Measurements from ENCODE around the gene PLAAT3. TPM values are rescaled to one million over a fixed set of nuclear protein-coding genes. Genes with fewer than 3 reads are reported as not detected.
"Not testable (repeated sequence)": the region's sequence is repeated elsewhere in the genome, so short reads cannot be mapped to it uniquely, and the experiment has no call there.

The PLAAT3 gene
- total and polyA plus RNA-seq, 12 donors, result 31.8 to 138 (median 56.9) TPM

DNA sequence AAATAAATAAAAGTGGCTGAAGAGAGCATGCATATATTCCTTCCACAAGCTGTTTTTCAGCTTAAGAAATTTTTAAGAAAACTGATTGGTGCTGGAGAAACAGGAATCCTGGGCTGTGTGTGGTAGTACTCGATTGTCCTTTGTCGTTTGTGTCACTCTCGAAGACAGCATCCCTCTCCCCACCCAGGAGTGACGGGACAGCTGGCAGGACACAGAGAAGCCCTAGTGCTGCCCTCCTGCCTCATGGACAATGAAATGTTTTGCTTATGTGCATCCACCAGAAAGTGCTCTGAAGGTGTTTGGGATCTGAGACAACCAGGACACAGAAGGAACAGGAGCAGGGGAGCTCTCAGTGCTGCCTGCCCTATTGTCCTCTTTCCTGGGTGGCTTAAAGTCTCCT, 64.8 kb downstream of the PLAAT3 start:
- TF ChIP-seq POLR2A (IDR thresholded peaks at IDR 0.05), result no peak
- TF ChIP-seq, protein P1, sequence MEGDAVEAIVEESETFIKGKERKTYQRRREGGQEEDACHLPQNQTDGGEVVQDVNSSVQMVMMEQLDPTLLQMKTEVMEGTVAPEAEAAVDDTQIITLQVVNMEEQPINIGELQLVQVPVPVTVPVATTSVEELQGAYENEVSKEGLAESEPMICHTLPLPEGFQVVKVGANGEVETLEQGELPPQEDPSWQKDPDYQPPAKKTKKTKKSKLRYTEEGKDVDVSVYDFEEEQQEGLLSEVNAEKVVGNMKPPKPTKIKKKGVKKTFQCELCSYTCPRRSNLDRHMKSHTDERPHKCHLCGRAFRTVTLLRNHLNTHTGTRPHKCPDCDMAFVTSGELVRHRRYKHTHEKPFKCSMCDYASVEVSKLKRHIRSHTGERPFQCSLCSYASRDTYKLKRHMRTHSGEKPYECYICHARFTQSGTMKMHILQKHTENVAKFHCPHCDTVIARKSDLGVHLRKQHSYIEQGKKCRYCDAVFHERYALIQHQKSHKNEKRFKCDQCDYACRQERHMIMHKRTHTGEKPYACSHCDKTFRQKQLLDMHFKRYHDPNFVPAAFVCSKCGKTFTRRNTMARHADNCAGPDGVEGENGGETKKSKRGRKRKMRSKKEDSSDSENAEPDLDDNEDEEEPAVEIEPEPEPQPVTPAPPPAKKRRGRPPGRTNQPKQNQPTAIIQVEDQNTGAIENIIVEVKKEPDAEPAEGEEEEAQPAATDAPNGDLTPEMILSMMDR (IDR thresholded peaks at IDR 0.05), result no peak
- intact Hi-C loops (cut with DNase I), result no loop called here
- no peak overlapping the region for H3K27ac ChIP-seq
- H3K27me3 ChIP-seq, result no peaks in the 10 kb centered on the region
- 79 to 86% (median 81%) methylated on average over 4 of the region's 4 CpGs for WGBS, 4 donors
- DNase-seq, result peak in 1 of 7 donors; percentile 25
- no peaks in the 10 kb centered on the region for H3K9me3 ChIP-seq (replicated peaks in 1 of 3)
- no peak overlapping the region for H3K4me3 ChIP-seq
- no peaks in the 10 kb centered on the region for H3K36me3 ChIP-seq (replicated peaks in 1 of 2)
- no peaks in the 10 kb centered on the region for H3K4me1 ChIP-seq (replicated peaks in 1 of 2)

DNA sequence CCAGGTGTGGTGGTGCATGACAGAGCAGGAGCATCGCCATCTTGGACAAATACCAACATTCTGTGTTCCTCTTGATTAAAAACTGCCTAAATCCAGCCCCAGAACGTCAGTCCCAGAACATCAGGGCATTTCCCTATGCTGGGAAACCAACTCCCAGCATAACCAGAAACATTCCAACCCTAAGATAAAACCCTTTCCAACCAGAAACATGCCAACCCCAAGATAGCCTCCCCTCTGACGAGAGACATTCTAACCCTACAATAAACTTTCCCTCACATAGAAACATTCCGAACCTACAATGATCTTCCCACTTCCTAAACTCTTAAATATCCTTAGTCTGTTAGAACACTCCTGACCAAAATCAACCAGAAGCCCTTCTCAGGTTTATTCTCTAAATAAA, 66.1 kb downstream of the PLAAT3 start:
- Histone ChIP-seq H3K4me1 (replicated peaks in 1 of 2) (no peaks in the 10 kb centered on the region), H3K9me3 (replicated peaks in 1 of 3) (no peaks in the 10 kb centered on the region), H3K27me3 (no peaks in the 10 kb centered on the region), H3K4me3 (no peak overlapping the region), H3K27ac (no peak overlapping the region), H3K36me3 (replicated peaks in 1 of 2) (no peaks in the 10 kb centered on the region)
- intact Hi-C loops (cut with DNase I), result no loop called here
- no peak for DNase-seq
- WGBS, 4 donors, result 67 to 81% (median 76%) methylated on average over 4 of the region's 4 CpGs
- TF ChIP-seq, protein P1 (IDR thresholded peaks at IDR 0.05), result no peak
- no peak for TF ChIP-seq POLR2A (IDR thresholded peaks at IDR 0.05)

DNA sequence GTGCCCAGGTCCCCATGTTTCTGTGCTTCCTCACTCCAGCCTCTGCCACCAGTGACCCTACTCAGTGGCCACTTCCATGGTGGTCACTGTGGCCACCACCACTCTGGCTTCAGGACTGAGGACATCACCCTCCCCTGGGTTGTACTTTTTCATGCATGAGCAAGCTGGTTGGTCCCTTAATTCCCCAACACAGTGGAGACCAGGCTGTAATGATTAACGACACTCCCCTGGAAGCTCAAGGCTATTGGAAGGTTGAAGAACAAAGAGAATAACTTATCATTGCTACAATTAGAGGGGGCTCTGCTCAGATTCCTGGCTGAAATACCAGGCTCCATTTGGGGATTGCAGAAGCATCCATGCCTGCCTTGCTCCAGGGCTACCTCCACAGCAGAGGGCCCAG, 67.2 kb downstream of the PLAAT3 start:
- 60 to 76% (median 67%) methylated on average over 1 of the region's 1 CpG for WGBS, 4 donors
- H3K4me1 ChIP-seq (replicated peaks in 1 of 2), result no peaks in the 10 kb centered on the region
- TF ChIP-seq POLR2A (IDR thresholded peaks at IDR 0.05), result no peak
- TF ChIP-seq, protein P1 (IDR thresholded peaks at IDR 0.05), result no peak
- no peak overlapping the region for H3K27ac ChIP-seq
- no peak overlapping the region for H3K4me3 ChIP-seq
- H3K27me3 ChIP-seq, result no peaks in the 10 kb centered on the region
- DNase-seq, result peak in 1 of 7 donors; percentile 11
- H3K36me3 ChIP-seq (replicated peaks in 1 of 2), result no peaks in the 10 kb centered on the region
- intact Hi-C loops (cut with DNase I), result no loop called here
- no peaks in the 10 kb centered on the region for H3K9me3 ChIP-seq (replicated peaks in 1 of 3)

DNA sequence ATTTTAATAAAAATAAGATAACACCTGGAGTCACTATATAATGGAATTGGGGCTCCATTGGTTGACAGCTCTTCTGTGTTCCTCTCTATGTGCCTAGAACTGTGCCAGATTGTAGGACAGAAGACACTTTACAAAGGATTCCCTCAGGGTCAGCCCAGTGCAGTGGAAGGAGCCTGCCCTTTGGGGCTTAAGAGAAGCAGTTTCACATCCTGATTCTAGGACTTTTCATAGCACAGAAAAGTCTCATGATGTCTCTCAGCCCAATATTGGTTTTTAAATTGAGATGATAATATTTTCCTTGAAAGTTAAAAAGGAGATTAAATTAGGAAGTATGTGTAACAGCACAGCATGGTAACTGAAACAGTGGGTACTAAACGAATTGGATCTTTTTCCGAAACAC, 70.5 kb downstream of the PLAAT3 start:
- intact Hi-C loops (cut with DNase I), result no loop called here
- H3K4me3 ChIP-seq, result no peak overlapping the region
- TF ChIP-seq, protein P1 (IDR thresholded peaks at IDR 0.05), result no peak
- no peak for TF ChIP-seq POLR2A (IDR thresholded peaks at IDR 0.05)
- H3K4me1 ChIP-seq (replicated peaks in 1 of 2), result no peaks in the 10 kb centered on the region
- H3K27ac ChIP-seq, result no peak overlapping the region
- DNase-seq, result no peak
- H3K27me3 ChIP-seq, result no peaks in the 10 kb centered on the region
- H3K36me3 ChIP-seq (replicated peaks in 1 of 2), result no peaks in the 10 kb centered on the region
- WGBS, 4 donors, result 67 to 85% (median 81%) methylated on average over 2 of the region's 2 CpGs
- H3K9me3 ChIP-seq (replicated peaks in 1 of 3), result no peaks in the 10 kb centered on the region

DNA sequence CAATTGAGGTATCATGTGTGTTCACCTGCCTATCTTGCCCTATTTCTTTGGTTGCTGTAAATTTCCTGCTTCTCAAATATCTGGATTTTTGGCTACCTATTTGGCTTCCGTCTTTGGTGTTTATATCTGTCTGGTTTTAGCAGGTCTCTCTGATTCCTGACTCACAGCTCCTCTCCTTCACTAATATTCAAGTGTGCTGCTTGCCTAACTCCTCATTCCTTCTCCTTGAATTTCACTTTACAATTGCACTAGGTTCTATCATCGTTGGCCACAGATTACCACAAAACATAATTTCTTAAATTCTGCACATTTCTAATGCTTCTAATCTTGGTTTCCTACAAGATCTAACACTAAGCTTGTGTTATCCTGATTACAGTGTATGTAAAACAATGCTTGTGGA, 71.7 kb downstream of the PLAAT3 start:
- H3K27ac ChIP-seq; intact Hi-C loops (cut with DNase I); H3K36me3 ChIP-seq (replicated peaks in 1 of 2); H3K27me3 ChIP-seq; H3K4me3 ChIP-seq; H3K4me1 ChIP-seq (replicated peaks in 1 of 2); DNase-seq; H3K9me3 ChIP-seq (replicated peaks in 1 of 3): not testable (repeated sequence)
- 63 to 80% (median 73%) methylated on average over 2 of the region's 2 CpGs for WGBS, 4 donors

Measured in adrenal gland (tissue), 12 donors.